ENCODE data around the gene PLLP.

The PLLP gene

DNA sequence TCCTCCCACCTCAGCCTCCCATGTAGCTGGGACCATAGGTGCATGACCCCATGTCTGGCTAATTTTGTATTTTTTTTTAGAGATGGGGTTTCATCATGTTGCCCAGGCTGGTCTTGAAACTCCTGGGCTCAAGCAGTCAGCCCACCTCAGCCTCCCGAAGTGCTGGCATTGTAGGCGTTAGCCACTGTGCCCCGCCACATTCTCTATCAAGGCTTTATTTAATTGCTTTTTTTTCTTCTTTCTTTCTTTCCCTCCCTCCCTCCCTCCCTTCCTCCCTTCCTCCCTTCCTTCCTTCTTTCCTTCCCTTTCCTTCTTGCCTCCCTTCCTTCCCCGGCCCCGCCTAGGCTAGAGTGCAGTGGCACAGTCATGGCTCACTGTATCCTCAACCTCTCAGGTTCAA, 74.7 kb downstream of the PLLP start:
- no peak for DNase-seq

- DNase-seq, result no peak
Observed at GRCh38 chr16:57208926-57209325, 75.5 kb downstream of the PLLP start.
